SHP77 (cell line): ENCODE measurements around the gene FEV.
A peak's percentile ranks its signal among the peaks of the same experiment; 100 is the strongest.

Experiments
- DNase-seq, 2 experiments: peaks; one replicate each; lab custom pipeline; 2025; lab: John Stamatoyannopoulos, UW

The FEV gene

DNA sequence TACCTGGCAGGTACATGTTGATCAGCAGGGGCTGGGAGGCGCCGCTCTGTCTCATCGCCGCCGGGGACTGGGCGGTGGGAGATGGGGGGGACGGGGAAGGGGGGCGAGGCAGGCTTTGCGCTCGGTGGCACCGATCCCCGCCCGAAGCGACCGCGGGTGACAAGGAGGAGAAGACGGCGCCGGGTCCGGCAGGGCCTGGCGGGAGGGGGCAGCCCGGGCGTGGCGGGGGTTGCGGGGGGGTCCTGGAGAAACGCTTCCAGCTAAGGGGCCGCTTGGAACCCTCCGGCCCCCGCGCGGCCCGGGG lies at the start of gene FEV:
TSS of gene FEV (minus strand) at position 164 of the 304 bp plus-strand sequence. CDS start at position 55, 109 bp downstream.
- DNase-seq, result no peak

DNA sequence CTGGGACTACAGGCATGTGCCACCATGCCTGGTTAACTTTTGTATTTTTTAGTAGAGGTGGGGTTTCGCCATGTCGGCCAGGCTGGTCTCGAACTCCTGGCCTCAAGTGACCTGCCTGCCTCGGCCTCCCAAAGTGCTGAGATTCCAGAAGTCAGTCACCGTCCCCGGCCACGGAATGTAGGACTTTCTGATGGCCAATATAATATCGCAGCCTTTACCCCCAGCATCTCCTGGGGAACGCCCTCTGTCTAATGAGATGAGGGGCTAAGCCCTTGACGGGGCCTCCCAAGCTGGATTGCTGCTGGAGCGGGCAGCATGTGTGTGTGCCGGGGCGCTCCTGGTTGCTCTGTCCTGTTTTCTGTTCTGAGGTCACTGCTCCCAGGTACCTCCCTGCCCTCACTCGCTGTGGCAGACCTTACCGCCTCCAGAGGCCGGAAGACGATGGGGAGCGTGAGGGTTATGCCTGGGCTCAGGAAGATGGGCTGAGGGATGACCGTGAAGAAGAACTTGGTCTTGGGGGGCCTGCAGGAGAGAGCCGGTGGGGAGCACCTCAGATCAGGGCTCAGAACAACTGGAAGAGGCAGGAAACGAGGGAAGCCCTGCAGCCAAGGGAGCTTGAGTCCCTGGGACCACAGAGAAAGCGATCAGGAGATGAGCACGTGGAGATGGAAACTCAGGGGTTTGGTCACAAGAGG lies 47.2 kb upstream of the FEV start:
- DNase-seq, result no peak

DNA sequence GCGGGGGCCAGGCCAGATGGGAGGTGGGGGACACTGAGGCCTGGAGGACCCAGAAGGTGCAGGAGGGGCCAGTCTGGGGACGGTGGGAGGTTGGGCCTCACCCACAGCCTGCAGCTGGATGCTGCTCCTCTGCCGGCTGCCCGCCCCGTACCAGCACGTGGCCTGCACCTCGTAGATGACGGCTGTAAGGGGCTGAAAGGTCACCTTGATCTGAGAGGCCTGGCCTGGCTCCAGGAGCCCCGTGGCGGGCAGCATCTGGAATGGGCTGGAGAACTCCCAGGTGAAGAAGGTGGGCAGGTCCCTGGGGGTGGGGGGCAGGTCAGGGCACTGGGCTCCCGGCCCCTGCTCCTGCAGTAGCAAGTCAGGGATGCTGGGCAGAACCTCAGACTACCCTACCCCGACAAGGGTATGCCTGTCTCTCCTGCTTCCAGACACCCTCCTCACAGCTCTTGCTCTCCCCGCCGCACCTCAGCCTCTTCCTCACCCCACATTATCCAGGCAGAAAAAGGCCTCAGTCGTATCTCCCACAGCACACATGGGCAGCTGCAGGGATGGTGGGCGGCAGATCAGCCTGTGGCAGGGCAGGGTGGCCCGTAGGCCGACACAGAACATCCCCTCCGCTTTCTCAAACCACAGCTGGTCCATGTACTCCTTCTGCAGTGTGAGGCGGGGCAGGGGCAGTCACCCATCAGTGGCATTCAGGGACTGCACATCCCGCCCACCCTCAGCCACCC lies 46.2 kb upstream of the FEV start:
- DNase-seq, result no peak

DNA sequence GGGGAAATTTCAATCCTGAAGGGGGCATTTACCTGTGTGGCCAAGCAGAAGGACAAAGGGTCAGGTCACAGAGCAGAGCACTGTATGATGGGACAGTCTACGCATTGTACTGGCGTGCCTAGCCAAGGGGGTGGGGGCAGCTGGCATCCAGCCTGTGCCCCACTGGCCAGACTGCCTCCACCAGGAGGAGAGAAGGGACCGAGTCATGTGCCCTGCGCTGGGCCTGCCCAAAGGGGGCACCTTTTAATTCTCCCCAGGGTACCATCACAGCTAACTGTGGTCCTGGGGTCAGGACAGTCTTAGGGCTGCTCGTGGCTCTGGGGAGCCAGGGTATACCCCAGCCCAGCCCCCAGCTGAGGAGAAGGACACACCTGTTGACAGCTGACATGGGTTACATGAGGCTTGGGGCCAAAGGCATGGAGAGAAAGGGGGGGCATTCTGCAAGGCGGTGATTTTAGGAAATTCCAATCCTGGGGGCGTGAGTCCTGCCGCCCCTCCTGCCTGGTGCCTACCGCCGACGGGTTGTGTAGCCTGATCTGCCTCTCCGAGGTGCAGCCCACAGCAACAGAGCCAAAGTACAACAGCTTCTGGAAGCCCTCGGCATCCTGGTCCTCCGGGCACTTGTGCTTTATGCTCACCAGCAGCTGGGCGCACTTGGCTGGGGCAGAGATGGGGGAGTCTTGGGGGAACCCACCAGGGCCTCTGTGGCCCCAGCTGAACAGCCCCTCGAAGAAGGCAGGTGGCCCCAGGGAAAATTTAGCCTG lies 45.4 kb upstream of the FEV start:
- DNase-seq, result no peak

DNA sequence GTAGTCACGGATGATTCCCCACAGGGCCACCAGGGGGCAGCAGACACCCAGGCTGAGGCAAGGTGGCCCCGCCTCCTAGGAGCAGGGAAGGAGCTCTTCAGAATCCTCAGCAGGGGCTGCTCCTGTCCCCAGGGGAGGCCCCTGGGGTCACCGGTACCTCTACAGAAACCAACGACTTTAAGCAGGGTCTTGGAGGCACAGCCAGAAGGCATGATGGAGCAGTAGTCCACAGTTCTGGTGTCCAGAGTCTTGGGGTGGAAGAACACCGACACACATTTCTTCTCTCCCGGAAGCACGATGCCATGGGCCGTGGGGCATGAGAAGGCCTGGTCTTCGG lies 44.8 kb upstream of the FEV start:
- DNase-seq, result peak; percentile 53 to 82

DNA sequence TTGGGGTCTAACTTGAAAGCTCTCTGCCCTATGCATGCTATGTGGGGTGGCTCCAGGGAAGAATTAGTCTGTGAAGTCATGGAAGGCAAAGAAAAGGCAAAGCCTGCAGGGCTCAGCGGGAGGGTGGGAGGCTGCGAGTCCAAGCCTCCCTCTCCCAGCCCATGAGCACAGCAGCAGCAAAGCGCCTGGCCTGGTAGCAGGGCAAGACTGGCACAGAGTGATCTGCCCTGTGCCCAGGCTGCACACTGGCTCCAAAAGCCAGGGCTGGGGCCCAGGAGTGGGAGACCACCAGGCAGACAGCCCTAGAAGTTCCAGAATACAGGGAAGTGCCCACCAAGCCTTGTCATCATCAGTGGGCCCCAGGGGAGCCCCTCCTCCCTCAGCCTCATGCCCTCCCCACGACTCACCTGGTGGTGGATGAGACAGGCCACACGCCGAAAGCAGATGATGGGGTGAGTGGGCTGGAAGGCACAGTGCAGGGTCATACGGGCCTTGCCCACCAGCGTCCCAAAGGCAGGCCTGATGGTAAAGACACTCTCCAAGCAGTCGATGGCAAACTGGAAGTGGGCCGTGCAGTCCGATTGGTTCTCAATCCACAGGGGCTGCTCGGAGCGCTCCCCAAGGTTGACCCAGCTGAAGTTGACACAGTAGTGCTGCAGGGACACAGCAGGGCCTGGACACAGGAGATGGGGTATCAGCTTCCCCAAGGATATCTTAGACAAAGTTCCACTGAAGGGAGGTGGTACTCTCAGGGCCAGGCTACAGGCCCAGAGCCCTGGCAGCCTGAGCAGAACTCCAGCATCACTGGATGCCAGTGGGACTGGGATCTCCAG lies 44.2 kb upstream of the FEV start:
- no peak for DNase-seq

DNA sequence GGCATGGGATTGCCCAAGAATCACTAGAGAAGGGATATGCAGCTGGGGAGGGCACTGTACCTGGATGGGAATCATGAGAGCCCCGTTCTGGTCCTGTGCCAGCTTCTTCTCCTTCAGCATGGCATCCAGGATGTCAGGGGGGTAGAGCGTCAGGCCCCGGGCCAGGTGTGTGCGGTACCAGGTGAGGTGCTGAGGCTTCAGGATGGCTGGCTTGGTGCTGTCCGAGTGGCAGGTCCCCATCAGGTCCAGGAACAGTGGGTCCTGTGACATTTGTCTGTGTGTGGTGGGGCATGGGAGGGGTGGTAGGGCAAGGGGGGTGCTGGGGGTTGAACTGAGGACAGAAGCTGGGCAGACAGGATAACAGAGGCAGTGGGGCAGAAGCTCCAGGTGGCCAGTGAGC lies 43.2 kb upstream of the FEV start:
- DNase-seq, result no peak

DNA sequence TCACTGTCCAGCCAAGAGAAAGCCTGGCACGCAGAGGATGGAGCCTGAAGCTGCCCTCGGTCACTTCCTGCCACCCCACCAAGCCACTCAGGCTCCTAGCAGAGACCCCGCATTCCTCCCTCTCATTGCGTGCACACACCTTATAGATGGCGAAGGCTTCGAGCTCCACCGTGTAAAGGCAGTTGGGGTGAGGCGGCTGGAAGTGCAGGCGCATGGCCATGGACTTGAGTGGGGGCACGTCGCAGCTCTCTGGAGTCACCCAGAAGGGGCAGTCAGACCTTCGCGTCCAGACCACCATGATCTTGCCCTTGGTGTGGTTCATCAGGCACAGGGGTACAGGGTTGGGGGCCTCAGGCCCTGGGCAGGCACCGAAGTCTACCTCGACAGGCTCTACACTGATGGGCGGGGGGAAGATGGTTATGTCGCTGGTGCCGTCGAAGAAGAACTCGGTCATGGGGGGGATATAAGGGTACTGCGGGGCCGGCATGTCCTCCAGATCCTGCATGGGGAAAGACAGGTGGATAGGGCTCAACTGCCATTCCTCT lies 42.6 kb upstream of the FEV start:
- no peak for DNase-seq

DNA sequence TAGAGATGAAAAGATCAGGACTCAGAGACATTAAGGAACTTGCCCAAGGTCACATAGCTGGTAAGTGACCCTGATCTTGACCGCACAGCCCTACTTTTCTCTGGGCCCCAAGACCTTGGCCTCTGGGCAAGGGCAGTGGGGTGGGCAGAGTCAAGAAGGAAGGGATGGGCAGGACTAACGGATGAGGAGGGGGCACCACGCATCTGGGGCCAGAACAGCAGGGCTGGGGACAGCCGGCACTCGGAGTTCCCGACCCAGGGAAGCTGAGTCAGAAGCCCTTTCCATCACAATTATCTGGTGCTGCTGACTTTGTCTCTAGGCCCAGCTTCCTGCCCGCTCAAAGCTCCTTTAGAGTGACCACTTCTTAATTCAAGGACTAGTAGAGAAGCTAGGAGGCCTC lies 42.0 kb upstream of the FEV start:
- DNase-seq, result no peak

DNA sequence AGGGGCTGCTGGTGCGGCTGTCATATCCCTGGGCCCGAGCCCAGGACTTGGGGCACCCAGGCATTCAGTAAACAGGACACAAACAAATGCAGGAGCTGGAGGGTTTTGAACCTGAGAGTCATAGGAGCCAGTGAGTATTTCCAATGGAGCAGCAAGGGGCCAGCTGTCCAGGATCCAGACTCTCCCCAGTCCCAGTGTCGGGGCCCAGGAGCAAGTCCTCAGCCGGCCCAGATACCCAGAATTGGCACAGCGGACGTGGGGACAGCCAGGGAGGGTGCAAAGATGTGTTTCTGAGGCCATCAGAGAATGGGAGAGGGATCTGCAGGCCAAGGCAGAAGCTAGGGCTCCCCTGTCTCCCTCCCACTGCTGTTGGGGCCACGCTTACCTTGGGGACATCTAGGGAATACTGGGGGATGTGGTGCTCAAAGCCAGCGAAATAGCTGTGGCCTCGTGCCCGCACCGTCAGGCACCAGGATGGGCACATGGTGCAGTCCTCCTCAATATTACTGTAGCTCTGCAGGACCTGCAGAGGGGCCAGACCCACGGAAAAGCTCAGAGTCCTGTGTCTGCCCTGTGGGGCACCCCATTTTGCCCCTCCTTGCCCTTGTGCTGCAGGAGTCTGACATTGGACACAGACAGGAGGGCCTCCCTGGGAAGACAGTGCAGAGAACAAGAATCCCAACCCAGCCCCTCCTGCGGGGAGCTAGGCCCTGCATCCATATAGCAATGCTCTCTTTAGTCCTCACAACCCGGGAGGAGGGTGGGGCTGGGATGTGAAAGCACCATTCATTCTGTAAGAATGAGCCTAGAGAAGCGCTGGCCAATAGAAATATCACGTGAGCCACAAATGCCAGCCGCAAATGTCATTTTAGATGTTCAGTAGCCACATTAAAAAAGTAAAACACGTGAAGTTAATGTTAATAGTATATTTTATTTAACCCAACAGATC lies 40.9 kb upstream of the FEV start:
- no peak for DNase-seq

DNA sequence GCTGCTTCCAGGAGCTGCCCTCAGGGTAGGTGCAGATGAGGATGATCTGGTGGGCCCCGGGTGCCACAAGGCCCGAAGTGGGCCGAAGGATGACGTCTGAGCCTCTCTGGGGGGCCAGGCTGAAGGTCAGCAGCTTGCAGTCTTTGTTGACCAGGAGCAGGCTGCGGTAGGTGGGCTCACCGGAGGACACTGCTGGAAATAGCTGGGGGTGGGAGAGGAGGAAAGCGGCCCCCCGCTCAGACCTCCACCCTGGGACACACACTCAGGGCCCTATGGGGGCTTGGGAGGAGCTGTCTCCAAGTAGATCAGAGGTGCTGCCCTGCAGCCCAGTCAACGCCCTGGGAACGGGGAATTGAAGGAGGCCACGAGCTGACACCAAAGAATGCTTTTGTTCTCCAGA lies 39.1 kb upstream of the FEV start:
- DNase-seq, result no peak

DNA sequence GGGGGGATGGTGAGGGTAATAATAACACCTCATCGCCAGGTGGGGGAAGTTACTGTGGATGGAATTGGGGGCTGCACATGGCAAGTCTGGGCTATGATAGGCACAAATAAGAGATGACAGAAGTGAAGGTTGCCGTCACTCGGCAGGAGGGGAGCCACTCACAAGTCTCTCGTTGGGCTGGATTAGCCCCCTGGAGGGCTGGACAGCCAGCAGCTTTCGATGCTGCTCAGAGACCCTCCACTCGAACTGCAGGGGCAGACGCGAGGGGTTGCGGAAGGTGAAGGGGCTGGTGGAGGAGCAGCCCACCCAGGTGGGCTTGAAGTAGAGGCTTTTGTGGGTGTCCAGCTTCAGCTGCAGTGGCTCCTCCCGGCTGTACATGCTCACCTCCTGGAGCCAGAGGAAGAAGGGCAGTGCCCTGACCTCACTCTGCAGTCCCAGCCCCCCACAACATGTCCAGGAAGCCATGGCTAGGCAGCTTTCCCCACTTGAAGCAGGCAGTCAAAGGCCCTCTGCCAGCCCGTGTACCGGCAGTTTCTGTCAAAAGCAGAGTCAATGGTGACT lies 38.1 kb upstream of the FEV start:
- DNase-seq, result no peak

DNA sequence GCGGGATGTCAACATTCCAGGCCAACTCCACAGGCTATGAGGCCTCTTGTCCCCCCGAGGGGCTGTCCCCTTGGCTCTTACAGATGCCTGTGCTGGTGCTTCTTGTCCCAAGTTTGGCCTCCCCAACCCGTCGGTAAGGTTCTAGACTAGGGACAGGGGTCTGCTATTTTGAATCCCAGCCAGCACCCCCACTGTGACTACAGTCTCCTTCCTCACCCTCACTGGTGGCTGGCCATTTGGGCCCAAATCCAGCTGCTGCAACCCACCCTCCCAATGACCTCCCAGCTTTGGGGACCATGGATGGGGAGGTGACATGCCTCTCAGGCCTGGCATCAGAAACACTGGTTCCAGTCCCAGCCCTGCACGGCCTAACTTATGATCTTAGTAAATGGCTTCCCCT lies 37.6 kb upstream of the FEV start:
- no peak for DNase-seq

DNA sequence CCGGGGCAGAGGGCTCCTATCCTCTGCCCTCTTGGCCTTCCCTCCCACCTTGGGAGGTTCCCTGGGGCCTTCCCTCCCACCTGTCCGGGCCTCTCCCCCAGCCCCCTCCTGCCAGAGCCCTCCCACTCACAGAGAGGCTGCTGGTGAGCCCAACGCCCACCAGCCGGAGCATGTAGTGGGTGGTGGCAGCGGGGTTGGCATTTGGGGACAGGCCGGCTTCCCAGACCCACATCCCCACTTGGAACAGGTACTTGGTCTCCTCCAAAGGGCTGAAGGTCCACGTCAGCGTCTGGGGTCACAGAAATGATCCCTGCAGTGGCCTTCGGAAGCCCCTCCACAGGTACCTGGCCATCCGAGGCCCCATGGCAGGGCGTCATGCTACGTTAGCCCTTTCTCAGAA lies 37.1 kb upstream of the FEV start:
- no peak for DNase-seq

DNA sequence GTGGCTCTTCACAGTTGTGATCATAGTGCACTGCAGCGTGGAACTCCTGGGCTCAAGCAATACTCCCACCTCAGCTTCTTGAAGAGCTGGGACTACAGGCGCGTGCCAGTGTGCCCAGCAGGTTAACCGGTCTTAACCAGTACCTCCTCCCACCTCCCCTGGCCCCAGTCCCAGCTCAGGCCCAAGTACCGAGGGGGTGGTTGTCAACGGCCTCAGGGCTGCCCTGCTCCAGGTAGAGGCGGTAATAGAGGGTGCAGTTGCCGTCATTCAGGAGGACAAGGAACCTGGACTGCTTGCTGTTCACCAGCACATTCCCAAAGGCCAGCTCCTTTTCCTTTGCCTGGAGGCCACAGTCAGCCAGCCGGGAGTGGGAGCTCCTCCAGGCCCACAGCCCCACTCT lies 36.6 kb upstream of the FEV start:
- DNase-seq, result no peak

DNA sequence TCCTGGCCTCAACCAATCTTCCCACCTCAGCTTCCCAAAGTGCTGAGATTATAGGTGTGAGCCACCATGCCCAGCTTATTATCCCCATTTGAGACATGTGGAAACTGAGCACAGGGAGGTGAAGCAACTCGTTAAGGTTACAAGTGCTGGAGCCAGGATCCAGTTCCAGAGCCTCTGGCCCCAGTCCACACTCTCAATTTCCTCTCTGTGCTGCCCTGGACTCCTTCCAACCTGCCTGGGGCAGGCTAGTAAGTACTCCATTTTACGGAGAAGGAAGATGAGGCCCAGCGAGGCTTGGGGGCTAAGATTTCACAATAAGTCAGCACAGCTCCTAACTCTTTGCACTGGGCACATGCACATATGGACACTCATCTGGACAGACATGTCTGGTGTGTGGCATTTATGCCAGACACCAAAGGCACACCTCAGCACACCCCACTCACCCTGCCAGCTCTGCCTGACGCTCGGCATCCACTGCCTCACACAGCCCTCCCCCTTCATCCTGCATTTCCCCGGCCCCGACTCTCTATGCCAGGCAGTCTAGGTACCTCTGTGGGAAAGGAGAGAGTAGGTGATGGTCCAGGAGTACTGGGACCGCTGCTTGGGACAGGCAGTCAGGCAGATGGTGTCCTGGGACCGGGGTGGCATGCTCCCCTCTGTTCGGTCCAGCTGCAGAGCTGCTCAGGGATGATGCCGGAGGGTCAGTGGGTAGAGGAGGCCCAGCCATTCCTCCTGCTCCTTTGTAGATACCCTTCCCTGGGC lies 35.8 kb upstream of the FEV start:
- DNase-seq, result no peak

DNA sequence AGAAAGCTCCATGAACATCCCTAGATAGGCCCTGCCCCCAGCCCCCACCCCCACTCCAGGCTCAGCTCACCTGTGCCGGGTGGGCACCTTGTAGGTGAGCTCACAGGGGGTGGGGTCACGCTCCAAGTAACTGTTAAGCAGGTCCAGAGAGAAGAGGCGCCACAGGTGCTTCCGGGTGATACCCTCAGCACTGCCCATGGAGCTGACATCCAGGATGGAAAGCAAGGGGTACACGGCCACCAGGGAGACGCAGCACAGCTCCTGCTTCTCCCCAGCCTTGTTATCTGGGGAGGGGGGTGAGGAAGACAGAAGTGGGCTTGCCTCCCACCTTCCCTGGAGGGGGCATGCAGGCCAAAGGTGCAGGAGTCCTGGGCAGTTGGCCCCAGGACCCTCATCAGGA lies 34.5 kb upstream of the FEV start:
- DNase-seq, result no peak

DNA sequence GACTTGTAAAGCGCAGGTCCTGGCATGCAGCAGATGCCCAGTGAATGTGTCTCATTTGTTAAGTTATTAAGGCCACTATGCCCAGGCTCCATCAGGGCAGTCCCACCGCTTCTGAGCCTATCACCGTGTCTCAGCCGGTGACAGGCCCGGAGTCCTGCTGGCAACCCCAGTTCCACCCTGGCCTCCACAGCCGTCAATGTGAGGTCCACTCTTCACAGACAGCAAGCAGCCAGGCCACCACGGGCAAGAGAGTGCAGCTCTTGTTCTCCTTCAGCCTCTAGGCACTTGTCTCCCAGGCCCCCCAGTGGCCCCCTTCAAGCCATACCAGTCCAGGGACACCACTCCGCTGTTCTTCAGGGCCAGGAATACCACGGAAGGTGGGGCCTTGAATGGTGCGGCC lies 33.7 kb upstream of the FEV start:
- no peak for DNase-seq

DNA sequence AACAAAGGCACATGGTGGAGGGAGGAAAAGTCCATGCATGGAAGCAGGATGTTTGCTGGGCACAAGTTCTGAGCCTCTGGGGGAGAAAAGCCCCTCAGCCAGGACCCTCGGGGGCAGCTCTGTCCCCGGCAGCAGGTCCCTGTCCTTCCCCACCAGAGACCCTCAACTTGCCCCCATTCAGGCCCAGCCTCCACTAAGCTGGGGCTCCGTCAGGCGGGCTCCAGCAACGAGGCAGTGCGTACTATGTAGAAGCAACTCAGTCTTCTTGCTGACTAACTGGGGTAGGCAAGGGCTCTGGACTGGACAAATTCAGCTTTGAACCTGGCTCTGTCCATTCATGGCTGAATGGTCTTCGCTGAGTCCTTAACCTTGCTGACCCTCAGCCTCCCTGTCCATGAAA lies 33.3 kb upstream of the FEV start:
- DNase-seq, result no peak
